HL-60 (cell line): ENCODE results near the gene HTN1.
"Not testable (repeated sequence)": the region's sequence is repeated elsewhere in the genome, so short reads cannot be mapped to it uniquely, and the experiment has no call there.

Experiments used
- DNase-seq, 2 experiments: peaks; one replicate each; pipeline ENCODE4 v3.0.0-alpha.2; 2010 to 2020; ENCODE audit warnings: low read depth in 1 of 2, low spot score in 1 of 2
- H3K27ac ChIP-seq: fragments of 250-450 bp; sonication (Bioruptor Pico); replicated peaks from 2 replicates; pipeline ENCODE4 v1.5.1; 2020; ENCODE audit warnings: mild to moderate bottlenecking, moderate library complexity
- H3K27me3 ChIP-seq: fragments of 250-450 bp; sonication (Bioruptor Pico); 2 replicates; pipeline ENCODE4 v1.5.1; 2021; ENCODE audit warnings: mild to moderate bottlenecking, moderate library complexity; ENCODE audit not compliant: insufficient read depth, poor library complexity, severe bottlenecking
- H3K4me3 ChIP-seq: replicated peaks from 2 replicates; pipeline ENCODE4 v1.5.1; 2011; ENCODE audit warnings: mild to moderate bottlenecking, control low read depth, low read length; ENCODE audit not compliant: insufficient read depth
- GABPA ChIP-seq: IDR thresholded peaks from 2 replicates; pipeline ENCODE4 v1.6.1; 2012; ENCODE audit warnings: low read depth
- POLR2AphosphoS5 ChIP-seq: IDR thresholded peaks from 2 replicates; pipeline ENCODE4 v1.6.1; 2012; ENCODE audit warnings: low read depth
- SPI1 ChIP-seq: IDR thresholded peaks from 2 replicates; pipeline ENCODE4 v1.6.1; 2012; ENCODE audit warnings: low read depth, mild to moderate bottlenecking, borderline replicate concordance
- TF ChIP-seq, protein P1 (sequence below): IDR thresholded peaks from one replicate; pipeline ENCODE4 v1.5.1; 2011; ENCODE audit warnings: low read length, control low read depth, inconsistent platforms; ENCODE audit not compliant: insufficient read depth
- TF ChIP-seq, protein P2 (sequence below): IDR thresholded peaks from 2 replicates; pipeline ENCODE4 v1.6.1; 2012; ENCODE audit warnings: low read depth; ENCODE audit not compliant: insufficient replicate concordance

Gene HTN1

DNA sequence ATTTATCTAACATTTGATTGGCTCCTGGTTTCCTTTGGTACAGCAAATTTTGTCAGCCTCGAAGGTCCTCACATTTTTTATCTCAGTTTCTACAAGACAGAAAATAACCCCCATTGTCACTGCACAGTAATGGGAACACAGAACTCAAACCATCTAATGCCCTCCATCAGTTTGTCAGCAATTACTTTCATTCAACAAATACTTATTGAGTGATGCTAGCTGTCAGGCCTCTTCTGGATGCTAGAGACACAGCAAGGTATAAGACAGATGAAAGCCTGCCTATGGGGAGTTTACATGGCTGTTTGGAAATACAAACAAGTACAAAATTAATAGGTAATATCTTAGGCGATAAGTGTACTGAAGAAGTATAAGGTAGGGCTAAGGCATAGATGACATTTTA is 27.0 kb upstream of the HTN1 start:
- no peak overlapping the region for H3K4me3 ChIP-seq
- DNase-seq = no peak
- no peak for TF ChIP-seq POLR2AphosphoS5
- TF ChIP-seq, protein P1, sequence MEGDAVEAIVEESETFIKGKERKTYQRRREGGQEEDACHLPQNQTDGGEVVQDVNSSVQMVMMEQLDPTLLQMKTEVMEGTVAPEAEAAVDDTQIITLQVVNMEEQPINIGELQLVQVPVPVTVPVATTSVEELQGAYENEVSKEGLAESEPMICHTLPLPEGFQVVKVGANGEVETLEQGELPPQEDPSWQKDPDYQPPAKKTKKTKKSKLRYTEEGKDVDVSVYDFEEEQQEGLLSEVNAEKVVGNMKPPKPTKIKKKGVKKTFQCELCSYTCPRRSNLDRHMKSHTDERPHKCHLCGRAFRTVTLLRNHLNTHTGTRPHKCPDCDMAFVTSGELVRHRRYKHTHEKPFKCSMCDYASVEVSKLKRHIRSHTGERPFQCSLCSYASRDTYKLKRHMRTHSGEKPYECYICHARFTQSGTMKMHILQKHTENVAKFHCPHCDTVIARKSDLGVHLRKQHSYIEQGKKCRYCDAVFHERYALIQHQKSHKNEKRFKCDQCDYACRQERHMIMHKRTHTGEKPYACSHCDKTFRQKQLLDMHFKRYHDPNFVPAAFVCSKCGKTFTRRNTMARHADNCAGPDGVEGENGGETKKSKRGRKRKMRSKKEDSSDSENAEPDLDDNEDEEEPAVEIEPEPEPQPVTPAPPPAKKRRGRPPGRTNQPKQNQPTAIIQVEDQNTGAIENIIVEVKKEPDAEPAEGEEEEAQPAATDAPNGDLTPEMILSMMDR = no peak
- TF ChIP-seq, protein P2, sequence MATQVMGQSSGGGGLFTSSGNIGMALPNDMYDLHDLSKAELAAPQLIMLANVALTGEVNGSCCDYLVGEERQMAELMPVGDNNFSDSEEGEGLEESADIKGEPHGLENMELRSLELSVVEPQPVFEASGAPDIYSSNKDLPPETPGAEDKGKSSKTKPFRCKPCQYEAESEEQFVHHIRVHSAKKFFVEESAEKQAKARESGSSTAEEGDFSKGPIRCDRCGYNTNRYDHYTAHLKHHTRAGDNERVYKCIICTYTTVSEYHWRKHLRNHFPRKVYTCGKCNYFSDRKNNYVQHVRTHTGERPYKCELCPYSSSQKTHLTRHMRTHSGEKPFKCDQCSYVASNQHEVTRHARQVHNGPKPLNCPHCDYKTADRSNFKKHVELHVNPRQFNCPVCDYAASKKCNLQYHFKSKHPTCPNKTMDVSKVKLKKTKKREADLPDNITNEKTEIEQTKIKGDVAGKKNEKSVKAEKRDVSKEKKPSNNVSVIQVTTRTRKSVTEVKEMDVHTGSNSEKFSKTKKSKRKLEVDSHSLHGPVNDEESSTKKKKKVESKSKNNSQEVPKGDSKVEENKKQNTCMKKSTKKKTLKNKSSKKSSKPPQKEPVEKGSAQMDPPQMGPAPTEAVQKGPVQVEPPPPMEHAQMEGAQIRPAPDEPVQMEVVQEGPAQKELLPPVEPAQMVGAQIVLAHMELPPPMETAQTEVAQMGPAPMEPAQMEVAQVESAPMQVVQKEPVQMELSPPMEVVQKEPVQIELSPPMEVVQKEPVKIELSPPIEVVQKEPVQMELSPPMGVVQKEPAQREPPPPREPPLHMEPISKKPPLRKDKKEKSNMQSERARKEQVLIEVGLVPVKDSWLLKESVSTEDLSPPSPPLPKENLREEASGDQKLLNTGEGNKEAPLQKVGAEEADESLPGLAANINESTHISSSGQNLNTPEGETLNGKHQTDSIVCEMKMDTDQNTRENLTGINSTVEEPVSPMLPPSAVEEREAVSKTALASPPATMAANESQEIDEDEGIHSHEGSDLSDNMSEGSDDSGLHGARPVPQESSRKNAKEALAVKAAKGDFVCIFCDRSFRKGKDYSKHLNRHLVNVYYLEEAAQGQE = no peak
- TF ChIP-seq GABPA = no peak
- TF ChIP-seq SPI1 = no peak
- H3K27me3 ChIP-seq = no peaks in the 10 kb centered on the region
- H3K27ac ChIP-seq = no peak overlapping the region

DNA sequence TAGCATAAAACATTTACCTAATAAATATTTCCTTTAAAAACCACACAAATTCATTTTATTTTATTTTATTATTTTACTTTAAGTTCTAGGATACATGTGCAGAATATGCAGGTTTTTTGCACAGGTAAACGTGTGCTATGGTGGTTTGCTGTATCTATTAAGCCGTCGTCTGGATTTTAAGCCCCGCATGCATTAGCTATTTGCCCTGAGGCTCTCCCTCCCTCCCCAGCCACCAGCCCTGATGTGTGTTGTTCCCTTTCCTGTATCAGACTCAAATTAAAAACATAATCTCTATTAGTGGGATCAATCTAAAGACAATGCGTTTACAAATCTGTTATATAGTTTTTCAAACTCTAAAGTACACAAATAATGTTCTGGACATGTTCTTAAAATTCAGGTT is 23.2 kb upstream of the HTN1 start:
- Histone ChIP-seq H3K27ac (no peak overlapping the region), H3K27me3 (no peaks in the 10 kb centered on the region), H3K4me3 (no peak overlapping the region)
- TF ChIP-seq, protein P2 = no peak
- TF ChIP-seq, protein P1 = no peak
- TF ChIP-seq GABPA (no peak), SPI1 (no peak), POLR2AphosphoS5 (no peak)
- no peak for DNase-seq

DNA sequence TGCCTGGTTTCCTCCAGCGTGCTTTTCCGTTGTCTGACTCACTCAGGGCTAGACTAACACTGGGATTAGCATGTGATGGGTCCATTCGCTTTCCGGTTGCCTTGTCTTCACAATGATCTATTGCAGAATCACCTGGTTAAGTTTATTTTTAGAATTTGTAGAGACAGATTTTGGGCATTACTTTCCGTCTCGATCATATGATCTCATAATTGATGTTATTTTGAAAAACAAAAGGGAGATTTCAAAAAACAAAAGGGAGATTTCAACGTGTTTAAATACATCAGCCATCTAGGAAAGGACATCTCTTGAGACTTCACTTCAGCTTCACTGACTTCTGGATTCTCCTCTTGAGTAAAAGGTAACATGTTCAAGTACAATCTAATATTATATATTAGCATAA is 22.1 kb upstream of the HTN1 start, which contains the start of gene HTN3:
HTN3 (plus strand) TSS at position 301 of the 400 bp plus-strand sequence. CDS start 2,282 bp downstream, outside the sequence.
- DNase-seq, H3K27ac ChIP-seq, H3K27me3 ChIP-seq, H3K4me3 ChIP-seq: not testable (repeated sequence)

DNA sequence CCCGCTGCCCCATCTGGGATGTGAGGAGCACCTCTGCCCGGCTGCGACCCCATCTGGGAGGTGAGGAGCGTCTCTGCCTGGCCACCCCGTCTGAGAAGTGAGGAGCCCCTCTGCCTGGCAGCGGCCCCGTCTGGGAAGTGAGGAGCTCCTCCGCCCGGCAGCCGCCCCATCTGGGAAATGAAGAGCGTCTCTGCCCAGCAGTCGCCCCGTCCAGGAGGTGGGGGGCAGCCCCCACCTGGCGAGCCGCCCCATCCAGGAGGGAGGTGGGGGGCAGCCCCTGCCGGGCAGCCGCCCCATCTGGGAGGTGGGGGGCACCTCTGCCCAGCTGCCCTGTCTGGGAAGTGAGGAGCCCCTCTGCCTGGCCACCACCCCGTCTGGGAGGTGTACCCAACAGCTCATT is 12.7 kb upstream of the HTN1 start:
- H3K4me3 ChIP-seq, DNase-seq, H3K27me3 ChIP-seq, H3K27ac ChIP-seq: not testable (repeated sequence)

DNA sequence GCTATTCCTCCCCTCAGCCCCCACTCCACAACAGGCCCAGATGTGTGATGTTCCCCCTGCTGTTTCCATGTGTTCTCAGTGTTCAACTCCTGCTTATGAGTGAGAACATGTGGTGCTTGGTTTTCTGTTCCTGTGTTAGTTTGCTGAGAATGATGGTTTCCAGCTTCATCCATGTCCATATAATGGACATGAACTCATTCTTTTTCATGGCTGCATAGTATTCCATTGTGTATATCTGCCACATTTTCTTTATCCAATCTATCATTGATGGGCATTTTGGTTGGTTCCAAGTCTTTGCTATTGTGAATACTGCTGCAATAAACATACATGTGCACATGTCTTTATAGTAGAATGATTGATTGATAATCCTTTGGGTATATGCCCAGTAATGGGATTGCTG is 10.3 kb upstream of the HTN1 start:
- not testable (repeated sequence) for H3K4me3 ChIP-seq, H3K27me3 ChIP-seq

More for the DNA sequence above, 10.3 kb upstream of the HTN1 start:
- not testable (repeated sequence) for H3K27ac ChIP-seq, DNase-seq
